ENCODE results near the gene AJAP1. TPM values are rescaled to one million over a fixed set of nuclear protein-coding genes. Genes with fewer than 3 reads are reported as not detected.

Gene AJAP1
- total RNA-seq, 4 donors from 2014 or later = 0.30 to 4.0 (median 1.0) TPM

DNA sequence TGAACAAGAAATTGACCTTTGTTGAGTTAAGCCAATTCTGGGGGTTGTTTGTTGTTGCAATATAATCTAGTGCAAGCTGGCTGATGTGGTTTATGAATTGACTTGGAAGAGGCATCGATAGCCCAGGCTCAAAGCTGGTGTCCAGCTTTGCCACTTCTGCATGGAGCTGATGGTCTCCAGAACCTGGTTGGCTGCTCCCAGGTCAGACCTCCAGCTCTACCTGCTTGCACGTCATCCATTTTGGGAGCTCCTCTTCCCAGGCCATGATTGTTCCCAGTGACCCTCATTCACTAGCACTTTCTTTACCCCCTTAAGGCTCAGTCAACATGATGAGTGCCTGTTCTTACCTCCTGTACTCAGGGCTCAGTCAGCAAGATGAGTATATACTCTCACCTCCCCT, 5.8 kb upstream of the AJAP1 start:
- no peaks in the 10 kb centered on the region for H3K9me3 ChIP-seq
- peaks cover 0 to 24% (median 6%) of the 10 kb centered on the region in 3 donors for H3K4me1 ChIP-seq
- no peaks in the 10 kb centered on the region for H3K36me3 ChIP-seq
- 71 to 94% methylated on average over 2 of the region's 2 CpGs for WGBS, 2 donors
- no peak overlapping the region for H3K4me3 ChIP-seq
- no peak for DNase-seq
- TF ChIP-seq, protein P1, sequence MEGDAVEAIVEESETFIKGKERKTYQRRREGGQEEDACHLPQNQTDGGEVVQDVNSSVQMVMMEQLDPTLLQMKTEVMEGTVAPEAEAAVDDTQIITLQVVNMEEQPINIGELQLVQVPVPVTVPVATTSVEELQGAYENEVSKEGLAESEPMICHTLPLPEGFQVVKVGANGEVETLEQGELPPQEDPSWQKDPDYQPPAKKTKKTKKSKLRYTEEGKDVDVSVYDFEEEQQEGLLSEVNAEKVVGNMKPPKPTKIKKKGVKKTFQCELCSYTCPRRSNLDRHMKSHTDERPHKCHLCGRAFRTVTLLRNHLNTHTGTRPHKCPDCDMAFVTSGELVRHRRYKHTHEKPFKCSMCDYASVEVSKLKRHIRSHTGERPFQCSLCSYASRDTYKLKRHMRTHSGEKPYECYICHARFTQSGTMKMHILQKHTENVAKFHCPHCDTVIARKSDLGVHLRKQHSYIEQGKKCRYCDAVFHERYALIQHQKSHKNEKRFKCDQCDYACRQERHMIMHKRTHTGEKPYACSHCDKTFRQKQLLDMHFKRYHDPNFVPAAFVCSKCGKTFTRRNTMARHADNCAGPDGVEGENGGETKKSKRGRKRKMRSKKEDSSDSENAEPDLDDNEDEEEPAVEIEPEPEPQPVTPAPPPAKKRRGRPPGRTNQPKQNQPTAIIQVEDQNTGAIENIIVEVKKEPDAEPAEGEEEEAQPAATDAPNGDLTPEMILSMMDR (IDR thresholded peaks at IDR 0.05) = no peak
- no peak for TF ChIP-seq POLR2A (IDR thresholded peaks at IDR 0.05)
- peaks cover 5 to 53% (median 6%) of the 10 kb centered on the region in 4 donors for H3K27me3 ChIP-seq
- no peak overlapping the region for H3K27ac ChIP-seq
- intact Hi-C loops (cut with DNase I) = no loop called here

DNA sequence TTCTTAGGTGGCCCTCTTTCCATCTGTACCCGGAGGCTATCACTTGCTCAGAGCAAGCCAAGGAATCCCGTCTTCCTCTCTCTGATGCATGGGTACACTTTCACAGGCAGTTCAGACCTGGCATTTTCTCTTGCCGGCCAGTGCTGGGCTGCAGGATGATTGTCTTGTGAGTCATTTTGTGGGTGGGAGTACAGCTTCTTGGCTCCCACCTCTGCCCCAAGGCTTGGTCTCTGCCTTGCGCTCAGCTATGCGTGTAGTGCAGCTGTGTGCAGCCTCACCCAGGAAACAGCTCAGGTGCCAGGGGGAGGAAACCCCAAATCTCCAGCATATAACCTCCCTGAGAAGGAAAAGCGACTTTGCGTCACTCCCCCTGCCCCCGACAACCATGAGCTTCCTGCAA, 3.9 kb upstream of the AJAP1 start:
- 32 to 44% methylated on average over 3 to 6 of the region's 8 CpGs for WGBS, 2 donors
- intact Hi-C loops (cut with DNase I) = loop anchor here (10.0 kb wide), 1 partner anchor 736 kb away; no protein-coding TSS in a partner anchor
- Histone ChIP-seq H3K9me3 (no peaks in the 10 kb centered on the region), H3K4me3 (no peak overlapping the region), H3K27me3 (peaks cover 6 to 72% (median 11%) of the 10 kb centered on the region in 4 donors), H3K27ac (no peak overlapping the region), H3K4me1 (peaks cover 0 to 40% (median 6%) of the 10 kb centered on the region in 3 donors), H3K36me3 (no peaks in the 10 kb centered on the region)
- no peak for DNase-seq
- TF ChIP-seq, protein P1 (IDR thresholded peaks at IDR 0.05) = no peak
- TF ChIP-seq POLR2A (IDR thresholded peaks at IDR 0.05) = no peak

DNA sequence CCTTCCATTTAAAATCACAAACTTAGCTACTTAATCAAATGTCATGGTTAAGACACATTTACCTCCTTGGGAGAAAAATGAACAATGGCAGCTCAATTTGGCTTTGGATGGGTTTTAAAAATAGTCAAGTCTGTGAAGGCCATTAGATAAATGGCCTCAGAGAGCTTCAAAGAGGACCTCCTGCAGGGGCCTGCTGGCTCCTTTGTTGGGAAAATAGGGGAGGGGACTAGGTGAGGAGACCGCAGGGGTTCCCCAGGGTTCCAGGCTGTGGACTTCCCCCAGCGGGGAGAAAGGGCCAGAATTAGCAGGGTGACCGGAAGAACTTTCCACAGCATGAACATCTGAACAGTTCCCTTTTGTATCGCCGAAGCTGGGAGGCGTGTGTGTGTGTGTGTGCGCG, 3.4 kb upstream of the AJAP1 start:
- Histone ChIP-seq H3K4me1 (peaks cover 0 to 45% (median 6%) of the 10 kb centered on the region in 3 donors), H3K36me3 (no peaks in the 10 kb centered on the region), H3K9me3 (no peaks in the 10 kb centered on the region), H3K27ac (no peak overlapping the region), H3K27me3 (peaks cover 6 to 77% (median 12%) of the 10 kb centered on the region in 4 donors), H3K4me3 (no peak overlapping the region)
- intact Hi-C loops (cut with DNase I) = loop anchor here (10.0 kb wide), 1 partner anchor 736 kb away; no protein-coding TSS in a partner anchor
- 57 to 87% methylated on average over 7 to 8 of the region's 8 CpGs for WGBS, 2 donors
- DNase-seq = no peak
- TF ChIP-seq POLR2A (IDR thresholded peaks at IDR 0.05) = no peak
- TF ChIP-seq, protein P1 (IDR thresholded peaks at IDR 0.05) = no peak

DNA sequence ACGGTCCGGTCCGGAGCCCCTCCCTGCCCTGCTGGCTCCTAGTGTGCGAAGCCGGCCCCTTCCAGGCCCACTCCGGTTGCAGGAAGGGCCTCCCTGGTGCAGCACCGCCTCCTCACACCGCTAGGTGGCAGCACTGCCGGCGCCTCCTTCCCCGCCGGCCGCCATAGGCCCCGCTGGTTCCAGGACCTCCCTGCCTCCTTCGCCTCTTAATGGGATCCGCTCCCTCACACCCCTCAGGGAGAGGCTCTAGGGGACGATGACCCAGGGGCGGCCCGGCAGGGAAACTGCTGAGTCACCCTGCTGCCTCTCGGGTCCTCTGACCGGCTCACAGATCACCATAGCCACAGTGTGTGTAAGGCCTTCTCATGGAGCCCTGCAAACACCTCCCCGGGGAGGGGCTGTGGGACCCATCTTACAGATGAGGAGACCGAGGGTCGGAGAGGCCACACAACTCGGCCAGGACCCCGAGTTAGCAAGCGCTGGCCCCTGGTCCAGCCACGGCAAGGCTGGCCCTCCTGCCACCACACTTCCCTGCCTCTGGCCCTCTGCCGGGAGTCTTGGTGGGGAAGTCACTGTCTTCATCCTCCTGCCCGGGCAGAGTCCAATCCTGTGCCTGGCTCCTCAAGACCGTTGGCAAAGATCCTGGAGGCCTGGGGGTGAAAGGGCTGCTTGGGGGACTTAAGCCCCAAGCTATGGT, 1.6 kb upstream of the AJAP1 start:
- no peak for DNase-seq
- no peak for TF ChIP-seq POLR2A (IDR thresholded peaks at IDR 0.05)
- TF ChIP-seq, protein P1 (IDR thresholded peaks at IDR 0.05) = peak; percentile 70 to 95 (median 80)
- 3 to 15% methylated on average over 6 of the region's 31 CpGs for WGBS, 2 donors
- no peaks in the 10 kb centered on the region for H3K9me3 ChIP-seq
- H3K27ac ChIP-seq = no peak overlapping the region
- intact Hi-C loops (cut with DNase I) = loop anchor here (10.0 kb wide), 1 partner anchor 738 kb away; no protein-coding TSS in a partner anchor
- H3K4me3 ChIP-seq = peak overlapping the region in 1 of 4 donors; percentile 12
- peaks cover 6 to 95% (median 16%) of the 10 kb centered on the region in 4 donors for H3K27me3 ChIP-seq
- no peaks in the 10 kb centered on the region for H3K36me3 ChIP-seq
- peaks cover 0 to 52% (median 6%) of the 10 kb centered on the region in 3 donors for H3K4me1 ChIP-seq

DNA sequence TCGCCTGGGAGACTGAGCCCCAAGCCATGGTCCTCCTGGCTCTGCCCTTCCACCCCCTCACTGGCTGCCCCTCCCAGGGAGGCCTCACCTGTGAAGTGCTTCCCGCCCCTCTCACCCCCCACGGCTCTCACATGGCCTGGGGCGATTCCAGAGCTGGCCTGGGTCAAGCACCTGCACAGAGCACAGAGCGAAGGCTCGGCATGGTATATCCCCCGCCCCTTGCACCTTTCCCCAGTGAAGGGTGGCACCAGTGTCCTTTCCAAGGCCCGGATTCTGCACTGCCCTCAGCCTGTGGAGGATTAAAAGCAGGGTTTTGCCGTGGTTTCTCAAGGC, 1.1 kb upstream of the AJAP1 start:
- intact Hi-C loops (cut with DNase I) = loop anchor here (10.0 kb wide), 1 partner anchor 738 kb away; no protein-coding TSS in a partner anchor

More for the DNA sequence above, 1.1 kb upstream of the AJAP1 start:
- no peak overlapping the region for H3K27ac ChIP-seq
- peaks cover 6 to 99% (median 16%) of the 10 kb centered on the region in 4 donors for H3K27me3 ChIP-seq
- no peaks in the 10 kb centered on the region for H3K9me3 ChIP-seq
- DNase-seq = no peak
- no peak overlapping the region for H3K4me3 ChIP-seq
- no peaks in the 10 kb centered on the region for H3K36me3 ChIP-seq
- TF ChIP-seq, protein P1 (IDR thresholded peaks at IDR 0.05) = no peak
- no peak for TF ChIP-seq POLR2A (IDR thresholded peaks at IDR 0.05)
- H3K4me1 ChIP-seq = peaks cover 0 to 52% (median 6%) of the 10 kb centered on the region in 3 donors
- WGBS, 2 donors = 55% methylated on average over 5 of the region's 9 CpGs; no CpG with 5 or more reads in 1 of the 2 donors

All from esophagus squamous epithelium (tissue), 5 donors.